ENCODE data around the gene XPO6. TPM values are rescaled to one million over a fixed set of nuclear protein-coding genes. Genes with fewer than 3 reads are reported as not detected.

XPO6 gene
- total RNA-seq, 1 experiment from 2014 or later: 124 TPM

DNA sequence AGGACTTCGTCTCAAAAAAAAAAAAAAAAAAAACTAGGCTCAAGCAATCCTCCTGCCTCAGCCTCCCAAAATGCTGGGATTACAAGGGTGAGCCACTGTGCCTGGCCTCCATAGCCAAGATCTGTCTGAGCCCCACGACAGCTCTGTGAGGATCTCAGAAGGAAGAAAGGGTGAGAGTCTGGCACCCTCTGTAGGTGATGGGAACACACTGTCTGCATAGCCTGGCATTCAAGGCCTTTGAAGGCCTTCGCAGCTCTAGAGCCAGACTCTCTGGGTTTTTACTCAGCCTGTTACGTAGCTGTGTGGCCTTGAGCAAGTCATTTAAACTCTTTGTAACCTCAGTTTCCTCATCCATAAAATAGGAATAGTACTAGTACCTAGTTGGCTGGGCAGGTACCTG is 6.3 kb upstream of the XPO6 start:
- no peak overlapping the region for H2AK5ac ChIP-seq (ENCODE audit: insufficient read length, low read length)
- peak; percentile 69 for DNase-seq
- H2BK15ac ChIP-seq (ENCODE audit: low read depth, low read length): no peak overlapping the region
- no peak overlapping the region for H2BK120ac ChIP-seq (ENCODE audit: low read depth, low read length, poor library complexity, severe bottlenecking)
- no peak overlapping the region for H3K27ac ChIP-seq (ENCODE audit: insufficient read length, low read depth, low read length)
- H3K4me1 ChIP-seq (ENCODE audit: insufficient read depth, low read length): no peaks in the 10 kb centered on the region
- Mint-ChIP-seq H3K9me3 (no peaks in the 10 kb centered on the region), H3K27me3 (ENCODE audit: low read depth) (no peaks in the 10 kb centered on the region), H3K27ac (no peak overlapping the region), H3K4me3 (no peak overlapping the region), H3K4me1 (peaks cover 3 to 9% of the 10 kb centered on the region in 2 experiments), H3K36me3 (ENCODE audit: insufficient read depth in 1 of 3, low read depth in 3 of 3) (no peaks in the 10 kb centered on the region)
- no CpG with 5 or more reads among the region's 4 CpGs for WGBS (ENCODE audit: extremely low coverage, insufficient read length, low lambda C conversion rate)
- H2AFZ ChIP-seq (ENCODE audit: low read length): no peak overlapping the region
- H3K18ac ChIP-seq (ENCODE audit: insufficient read length, low read depth, low read length): no peak overlapping the region
- no peak overlapping the region for H4K5ac ChIP-seq (ENCODE audit: insufficient read length, low read depth, low read length)
- TF ChIP-seq, protein P1, sequence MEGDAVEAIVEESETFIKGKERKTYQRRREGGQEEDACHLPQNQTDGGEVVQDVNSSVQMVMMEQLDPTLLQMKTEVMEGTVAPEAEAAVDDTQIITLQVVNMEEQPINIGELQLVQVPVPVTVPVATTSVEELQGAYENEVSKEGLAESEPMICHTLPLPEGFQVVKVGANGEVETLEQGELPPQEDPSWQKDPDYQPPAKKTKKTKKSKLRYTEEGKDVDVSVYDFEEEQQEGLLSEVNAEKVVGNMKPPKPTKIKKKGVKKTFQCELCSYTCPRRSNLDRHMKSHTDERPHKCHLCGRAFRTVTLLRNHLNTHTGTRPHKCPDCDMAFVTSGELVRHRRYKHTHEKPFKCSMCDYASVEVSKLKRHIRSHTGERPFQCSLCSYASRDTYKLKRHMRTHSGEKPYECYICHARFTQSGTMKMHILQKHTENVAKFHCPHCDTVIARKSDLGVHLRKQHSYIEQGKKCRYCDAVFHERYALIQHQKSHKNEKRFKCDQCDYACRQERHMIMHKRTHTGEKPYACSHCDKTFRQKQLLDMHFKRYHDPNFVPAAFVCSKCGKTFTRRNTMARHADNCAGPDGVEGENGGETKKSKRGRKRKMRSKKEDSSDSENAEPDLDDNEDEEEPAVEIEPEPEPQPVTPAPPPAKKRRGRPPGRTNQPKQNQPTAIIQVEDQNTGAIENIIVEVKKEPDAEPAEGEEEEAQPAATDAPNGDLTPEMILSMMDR (conservative IDR thresholded peaks at IDR 0.05): peak; percentile 66; the same call in 2 of the 3 replicates
- H2BK5ac ChIP-seq (ENCODE audit: insufficient read length, low read length): no peak overlapping the region
- no peaks in the 10 kb centered on the region for H3K23me2 ChIP-seq (ENCODE audit: insufficient read length, low read depth, low read length, poor library complexity, severe bottlenecking)
- no peaks in the 10 kb centered on the region for H4K20me1 ChIP-seq (ENCODE audit: control insufficient read depth, insufficient read depth, insufficient read length)
- no peak overlapping the region for H2BK12ac ChIP-seq (ENCODE audit: insufficient read length, low read depth, low read length)
- no peak overlapping the region for H3T11ph ChIP-seq (ENCODE audit: low read length)
- H3K79me2 ChIP-seq (ENCODE audit: insufficient read depth, low read length): no peaks in the 10 kb centered on the region
- H3K4me2 ChIP-seq (ENCODE audit: insufficient read depth, insufficient read length, low read length): no peak overlapping the region
- no peaks in the 10 kb centered on the region for H3K79me1 ChIP-seq (ENCODE audit: insufficient read depth, low read depth, low read length, poor library complexity, severe bottlenecking)
- H4K8ac ChIP-seq (replicated peaks; ENCODE audit: insufficient read length, low read depth, low read length): no peak overlapping the region
- no peak overlapping the region for H3K4ac ChIP-seq (ENCODE audit: low read depth, low read length)
- no peak overlapping the region for H3K56ac ChIP-seq (ENCODE audit: insufficient read length, low read depth, low read length)
- no peak overlapping the region for H3K14ac ChIP-seq (ENCODE audit: insufficient read depth, low read length)
- no peaks in the 10 kb centered on the region for H3K9me3 ChIP-seq (ENCODE audit: control insufficient read depth, low read depth, low read length)
- no peaks in the 10 kb centered on the region for H3K27me3 ChIP-seq (ENCODE audit: insufficient read depth, low read length)
- no peak overlapping the region for H4K91ac ChIP-seq (ENCODE audit: insufficient read length, low read depth, low read length)
- no peak overlapping the region for H3K9ac ChIP-seq (ENCODE audit: extremely low read depth, insufficient read length, low read length)
- H2BK20ac ChIP-seq (ENCODE audit: low read depth, low read length, poor library complexity, severe bottlenecking): no peak overlapping the region
- no peak overlapping the region for H3K23ac ChIP-seq (ENCODE audit: insufficient read length, low read depth, low read length)

All from H9 (cell line).